Measurements from ENCODE around the gene TAOK1. TPM values are rescaled to one million over a fixed set of nuclear protein-coding genes. Genes with fewer than 3 reads are reported as not detected.

The TAOK1 gene
- total RNA-seq, 1 donor from 2014 or later, result 81.1 TPM

- TF ChIP-seq, protein P1, sequence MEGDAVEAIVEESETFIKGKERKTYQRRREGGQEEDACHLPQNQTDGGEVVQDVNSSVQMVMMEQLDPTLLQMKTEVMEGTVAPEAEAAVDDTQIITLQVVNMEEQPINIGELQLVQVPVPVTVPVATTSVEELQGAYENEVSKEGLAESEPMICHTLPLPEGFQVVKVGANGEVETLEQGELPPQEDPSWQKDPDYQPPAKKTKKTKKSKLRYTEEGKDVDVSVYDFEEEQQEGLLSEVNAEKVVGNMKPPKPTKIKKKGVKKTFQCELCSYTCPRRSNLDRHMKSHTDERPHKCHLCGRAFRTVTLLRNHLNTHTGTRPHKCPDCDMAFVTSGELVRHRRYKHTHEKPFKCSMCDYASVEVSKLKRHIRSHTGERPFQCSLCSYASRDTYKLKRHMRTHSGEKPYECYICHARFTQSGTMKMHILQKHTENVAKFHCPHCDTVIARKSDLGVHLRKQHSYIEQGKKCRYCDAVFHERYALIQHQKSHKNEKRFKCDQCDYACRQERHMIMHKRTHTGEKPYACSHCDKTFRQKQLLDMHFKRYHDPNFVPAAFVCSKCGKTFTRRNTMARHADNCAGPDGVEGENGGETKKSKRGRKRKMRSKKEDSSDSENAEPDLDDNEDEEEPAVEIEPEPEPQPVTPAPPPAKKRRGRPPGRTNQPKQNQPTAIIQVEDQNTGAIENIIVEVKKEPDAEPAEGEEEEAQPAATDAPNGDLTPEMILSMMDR (IDR thresholded peaks at IDR 0.05), result no peak
- H3K36me3 Mint-ChIP-seq (ENCODE audit: unreplicated experiment), result peaks cover 16% of the 10 kb centered on the region
- no peak overlapping the region for H3K27ac Mint-ChIP-seq (ENCODE audit: unreplicated experiment)
- peak; percentile 19 for DNase-seq (ENCODE audit: extremely low spot score, unreplicated experiment)
- H3K9me3 Mint-ChIP-seq (ENCODE audit: unreplicated experiment), result no peaks in the 10 kb centered on the region
- no peaks in the 10 kb centered on the region for H3K27me3 Mint-ChIP-seq (ENCODE audit: unreplicated experiment)
- H3K4me3 Mint-ChIP-seq (ENCODE audit: unreplicated experiment), result no peak overlapping the region
- peaks cover 10% of the 10 kb centered on the region for H3K4me1 Mint-ChIP-seq (ENCODE audit: unreplicated experiment)
These were observed 11.1 kb downstream of the TAOK1 start for GRCh38 chr17:29401258-29401657.

DNA sequence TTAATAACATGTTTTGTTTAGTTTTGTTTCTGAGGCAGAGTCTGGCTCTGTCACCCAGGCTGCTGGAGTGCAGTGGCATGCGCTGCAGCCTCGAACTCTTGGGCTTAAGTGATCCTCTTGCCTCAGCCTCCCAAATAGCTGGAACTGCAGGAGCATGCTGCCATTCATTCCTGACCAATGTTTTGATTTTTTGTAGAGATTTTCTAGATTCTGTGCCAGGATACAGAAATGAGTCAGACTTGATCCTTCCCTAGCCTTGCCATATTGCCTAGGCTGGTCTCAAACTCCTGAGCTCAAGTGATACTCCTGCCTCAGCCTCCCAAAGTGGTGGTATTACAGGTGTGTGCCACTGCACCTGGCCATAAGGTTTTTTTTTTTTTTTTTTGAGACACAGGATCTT lies 17.7 kb downstream of the TAOK1 start:
- peak; percentile 13 for DNase-seq (ENCODE audit: extremely low spot score, unreplicated experiment)
- peaks cover 23% of the 10 kb centered on the region for H3K4me1 Mint-ChIP-seq (ENCODE audit: unreplicated experiment)
- H3K27me3 Mint-ChIP-seq (ENCODE audit: unreplicated experiment), result no peaks in the 10 kb centered on the region
- no peaks in the 10 kb centered on the region for H3K9me3 Mint-ChIP-seq (ENCODE audit: unreplicated experiment)
- no peak overlapping the region for H3K4me3 Mint-ChIP-seq (ENCODE audit: unreplicated experiment)
- TF ChIP-seq, protein P1 (IDR thresholded peaks at IDR 0.05), result no peak
- H3K36me3 Mint-ChIP-seq (ENCODE audit: unreplicated experiment), result peaks cover 10% of the 10 kb centered on the region
- H3K27ac Mint-ChIP-seq (ENCODE audit: unreplicated experiment), result no peak overlapping the region

DNA sequence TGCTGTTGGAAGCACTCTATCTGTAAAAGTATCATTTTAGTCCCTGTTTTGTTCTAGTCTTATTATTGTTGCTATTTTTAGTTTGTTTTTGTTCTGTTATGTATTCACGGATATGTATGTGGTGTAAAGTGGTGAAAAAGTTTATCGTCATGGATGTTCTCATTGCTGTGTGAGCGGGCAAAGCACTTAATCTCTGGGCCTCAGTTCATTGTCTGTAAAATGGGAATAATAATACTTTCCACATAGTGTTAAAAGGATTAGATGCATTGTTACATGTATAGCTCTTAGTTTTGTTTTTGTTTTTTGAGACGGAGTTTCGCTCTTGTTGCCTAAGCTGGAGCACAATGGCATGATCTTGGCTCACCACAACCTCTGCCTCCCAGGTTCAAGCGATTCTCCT lies 19.8 kb downstream of the TAOK1 start:
- Mint-ChIP-seq H3K9me3 (ENCODE audit: unreplicated experiment) (no peaks in the 10 kb centered on the region), H3K4me3 (ENCODE audit: unreplicated experiment) (no peak overlapping the region), H3K36me3 (ENCODE audit: unreplicated experiment) (peaks cover 6% of the 10 kb centered on the region), H3K27ac (ENCODE audit: unreplicated experiment) (no peak overlapping the region), H3K4me1 (ENCODE audit: unreplicated experiment) (peaks cover 23% of the 10 kb centered on the region), H3K27me3 (ENCODE audit: unreplicated experiment) (no peaks in the 10 kb centered on the region)
- TF ChIP-seq, protein P1 (IDR thresholded peaks at IDR 0.05), result no peak
- no peak for DNase-seq (ENCODE audit: extremely low spot score, unreplicated experiment)

GRCh38 chr17:29412780-29413565 lies 22.8 kb downstream of the TAOK1 start:
- Mint-ChIP-seq H3K36me3 (ENCODE audit: unreplicated experiment) (peaks cover 5% of the 10 kb centered on the region), H3K27me3 (ENCODE audit: unreplicated experiment) (no peaks in the 10 kb centered on the region), H3K4me1 (ENCODE audit: unreplicated experiment) (peaks cover 25% of the 10 kb centered on the region), H3K4me3 (ENCODE audit: unreplicated experiment) (no peak overlapping the region), H3K27ac (ENCODE audit: unreplicated experiment) (peak overlapping the region; percentile 52), H3K9me3 (ENCODE audit: unreplicated experiment) (no peaks in the 10 kb centered on the region)
- TF ChIP-seq, protein P1 (IDR thresholded peaks at IDR 0.05), result no peak
- DNase-seq (ENCODE audit: extremely low spot score, unreplicated experiment), result peak; percentile 23

DNA sequence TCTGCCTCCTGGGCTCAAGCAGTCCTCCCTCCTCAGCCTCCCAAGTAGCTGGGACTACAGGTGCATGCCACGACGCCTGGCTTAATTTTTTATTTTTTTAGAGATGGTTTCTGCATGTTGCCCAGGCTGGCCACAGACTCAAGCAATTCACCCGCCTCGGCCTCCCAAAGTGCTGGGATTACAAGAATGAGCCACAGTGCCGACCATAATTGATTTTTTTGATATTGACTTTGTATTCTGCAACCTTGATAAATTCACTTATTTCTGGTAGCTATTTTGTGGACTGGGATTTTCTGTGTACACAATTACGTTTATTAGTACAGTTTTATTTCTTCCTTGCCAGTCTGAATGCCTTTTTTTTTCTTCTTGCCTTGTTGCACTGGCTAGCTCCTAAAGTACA lies 30.0 kb downstream of the TAOK1 start:
- peak; percentile 19 for DNase-seq (ENCODE audit: extremely low spot score, unreplicated experiment)
- peaks cover 8% of the 10 kb centered on the region for H3K36me3 Mint-ChIP-seq (ENCODE audit: unreplicated experiment)
- no peak overlapping the region for H3K27ac Mint-ChIP-seq (ENCODE audit: unreplicated experiment)
- peaks cover 17% of the 10 kb centered on the region for H3K4me1 Mint-ChIP-seq (ENCODE audit: unreplicated experiment)
- no peaks in the 10 kb centered on the region for H3K9me3 Mint-ChIP-seq (ENCODE audit: unreplicated experiment)
- no peak overlapping the region for H3K4me3 Mint-ChIP-seq (ENCODE audit: unreplicated experiment)
- TF ChIP-seq, protein P1 (IDR thresholded peaks at IDR 0.05), result no peak
- H3K27me3 Mint-ChIP-seq (ENCODE audit: unreplicated experiment), result no peaks in the 10 kb centered on the region

All from osteocyte (in vitro differentiated cells).